ENCODE measurements around the gene ISCA1. TPM values are rescaled to one million over a fixed set of nuclear protein-coding genes. Genes with fewer than 3 reads are reported as not detected.
"Not testable (repeated sequence)": the region's sequence is repeated elsewhere in the genome, so short reads cannot be mapped to it uniquely, and the experiment has no call there.

The ISCA1 gene
- total and polyA plus RNA-seq, 2 donors (not counting 1 experiment from before 2014, with no cell fraction given), result 19.2 to 44.8 TPM

DNA sequence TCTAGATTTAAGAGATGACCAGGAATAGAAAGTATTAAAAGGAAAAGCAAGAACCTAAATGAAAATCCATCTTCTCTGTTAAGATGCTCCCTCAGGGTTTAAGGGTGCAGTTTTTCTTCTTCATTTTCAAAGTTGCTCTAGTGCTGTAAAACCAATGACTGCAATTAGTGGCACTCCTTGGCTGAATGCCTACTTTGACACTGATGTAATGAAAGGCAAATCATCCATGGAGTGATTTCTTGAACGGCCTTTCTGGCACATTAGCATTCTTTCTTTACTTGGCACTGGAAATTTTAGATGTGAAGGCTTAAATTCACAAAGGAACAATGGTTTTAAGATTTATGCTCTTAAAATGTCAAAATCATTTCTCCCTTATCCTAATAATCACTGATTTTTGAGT is 19.3 kb upstream of the ISCA1 start:
- Histone ChIP-seq H3K9ac (ENCODE audit: insufficient read depth, low read length) (no peak overlapping the region), H3K27ac (ENCODE audit: insufficient read depth, low read length) (no peak overlapping the region), H4K20me1 (ENCODE audit: control insufficient read depth, extremely low read depth, insufficient read depth, low read length) (no peaks in the 10 kb centered on the region), H3K9me3 (ENCODE audit: control insufficient read depth, insufficient read depth, low read depth, low read length) (no peaks in the 10 kb centered on the region), H3K4me1 (ENCODE audit: control insufficient read depth, extremely low read depth, insufficient read depth, low read length) (no peaks in the 10 kb centered on the region), H2AFZ (ENCODE audit: low read length) (no peak overlapping the region), H3K4me3 (replicated peaks in 1 of 4; ENCODE audit: control extremely low read depth in 1 of 4, insufficient read depth in 1 of 4, low read depth in 3 of 4, low read length in 4 of 4) (no peak overlapping the region), H3K4me2 (ENCODE audit: extremely low read depth, insufficient read depth, low read length) (no peak overlapping the region), H3K36me3 (ENCODE audit: control insufficient read depth, insufficient read depth, low read length) (peaks cover 8% of the 10 kb centered on the region), H3K79me2 (ENCODE audit: control insufficient read depth, insufficient read depth, low read length) (no peaks in the 10 kb centered on the region), H3K27me3 (ENCODE audit: control insufficient read depth, insufficient read depth, low read length) (no peaks in the 10 kb centered on the region)
- no peak for DNase-seq (ENCODE audit: low read depth in 2 of 2)
- TF ChIP-seq EZH2 (IDR thresholded peaks at IDR 0.05; ENCODE audit: low read length, missing control alignments), result no peak
- TF ChIP-seq, protein P1, sequence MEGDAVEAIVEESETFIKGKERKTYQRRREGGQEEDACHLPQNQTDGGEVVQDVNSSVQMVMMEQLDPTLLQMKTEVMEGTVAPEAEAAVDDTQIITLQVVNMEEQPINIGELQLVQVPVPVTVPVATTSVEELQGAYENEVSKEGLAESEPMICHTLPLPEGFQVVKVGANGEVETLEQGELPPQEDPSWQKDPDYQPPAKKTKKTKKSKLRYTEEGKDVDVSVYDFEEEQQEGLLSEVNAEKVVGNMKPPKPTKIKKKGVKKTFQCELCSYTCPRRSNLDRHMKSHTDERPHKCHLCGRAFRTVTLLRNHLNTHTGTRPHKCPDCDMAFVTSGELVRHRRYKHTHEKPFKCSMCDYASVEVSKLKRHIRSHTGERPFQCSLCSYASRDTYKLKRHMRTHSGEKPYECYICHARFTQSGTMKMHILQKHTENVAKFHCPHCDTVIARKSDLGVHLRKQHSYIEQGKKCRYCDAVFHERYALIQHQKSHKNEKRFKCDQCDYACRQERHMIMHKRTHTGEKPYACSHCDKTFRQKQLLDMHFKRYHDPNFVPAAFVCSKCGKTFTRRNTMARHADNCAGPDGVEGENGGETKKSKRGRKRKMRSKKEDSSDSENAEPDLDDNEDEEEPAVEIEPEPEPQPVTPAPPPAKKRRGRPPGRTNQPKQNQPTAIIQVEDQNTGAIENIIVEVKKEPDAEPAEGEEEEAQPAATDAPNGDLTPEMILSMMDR (conservative IDR thresholded peaks at IDR 0.05 in 1 of 2, IDR thresholded peaks at IDR 0.05 in 1 of 2; ENCODE audit: low read depth in 1 of 2, low read length in 2 of 2), result no peak

DNA sequence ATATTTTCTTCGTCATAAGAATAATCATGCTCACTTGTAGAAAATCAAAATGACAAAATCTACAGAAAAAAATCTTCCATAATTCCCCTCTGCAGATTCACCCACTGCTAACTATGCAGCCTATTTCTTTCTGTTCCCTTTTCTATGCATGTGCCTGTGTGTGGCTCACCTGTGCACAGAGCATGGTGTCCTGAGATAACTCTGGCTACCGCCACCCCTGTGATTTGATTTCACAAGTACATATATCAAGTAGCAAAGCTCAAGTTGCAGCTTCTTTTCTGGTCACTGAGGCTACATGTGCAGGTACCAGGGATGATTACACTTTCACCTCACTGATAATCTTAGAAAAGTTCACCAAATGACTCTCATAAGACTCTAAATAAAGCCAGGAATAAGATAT is 18.4 kb upstream of the ISCA1 start:
- Histone ChIP-seq H3K4me1 (ENCODE audit: control insufficient read depth, extremely low read depth, insufficient read depth, low read length) (no peaks in the 10 kb centered on the region), H2AFZ (ENCODE audit: low read length) (no peak overlapping the region), H3K4me3 (replicated peaks in 1 of 4; ENCODE audit: control extremely low read depth in 1 of 4, insufficient read depth in 1 of 4, low read depth in 3 of 4, low read length in 4 of 4) (no peak overlapping the region), H3K9ac (ENCODE audit: insufficient read depth, low read length) (no peak overlapping the region), H4K20me1 (ENCODE audit: control insufficient read depth, extremely low read depth, insufficient read depth, low read length) (no peaks in the 10 kb centered on the region), H3K4me2 (ENCODE audit: extremely low read depth, insufficient read depth, low read length) (no peak overlapping the region), H3K27me3 (ENCODE audit: control insufficient read depth, insufficient read depth, low read length) (no peaks in the 10 kb centered on the region), H3K9me3 (ENCODE audit: control insufficient read depth, insufficient read depth, low read depth, low read length) (no peaks in the 10 kb centered on the region), H3K27ac (ENCODE audit: insufficient read depth, low read length) (no peak overlapping the region), H3K36me3 (ENCODE audit: control insufficient read depth, insufficient read depth, low read length) (peaks cover 9% of the 10 kb centered on the region), H3K79me2 (ENCODE audit: control insufficient read depth, insufficient read depth, low read length) (no peaks in the 10 kb centered on the region)
- no peak for TF ChIP-seq EZH2 (IDR thresholded peaks at IDR 0.05; ENCODE audit: low read length, missing control alignments)
- TF ChIP-seq, protein P1 (conservative IDR thresholded peaks at IDR 0.05 in 1 of 2, IDR thresholded peaks at IDR 0.05 in 1 of 2; ENCODE audit: low read depth in 1 of 2, low read length in 2 of 2), result no peak
- DNase-seq (ENCODE audit: low read depth in 2 of 2), result no peak

DNA sequence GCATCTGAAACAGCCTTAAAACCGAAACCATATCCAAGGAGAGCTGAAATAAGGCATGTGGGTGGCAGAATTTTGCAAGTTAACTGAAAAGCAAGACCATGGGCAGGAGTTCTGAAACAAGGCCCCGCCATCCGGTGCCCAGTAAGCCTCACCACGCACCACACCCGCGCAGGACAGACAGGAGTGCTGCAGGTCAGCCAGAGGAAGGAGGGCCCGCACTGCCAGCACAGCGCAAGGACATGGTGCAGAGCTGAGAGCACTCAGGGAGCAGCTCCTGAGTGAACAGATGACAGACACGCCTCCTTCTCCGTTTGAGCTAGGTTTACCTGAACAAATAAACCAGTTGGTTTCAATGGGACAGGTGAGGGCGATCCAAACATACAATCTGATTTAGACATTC is 16.5 kb upstream of the ISCA1 start:
- no peak overlapping the region for H3K4me3 ChIP-seq (replicated peaks in 1 of 4; ENCODE audit: control extremely low read depth in 1 of 4, insufficient read depth in 1 of 4, low read depth in 3 of 4, low read length in 4 of 4)
- no peak for DNase-seq (ENCODE audit: low read depth in 2 of 2)
- no peak overlapping the region for H3K27ac ChIP-seq (ENCODE audit: insufficient read depth, low read length)
- H3K79me2 ChIP-seq (ENCODE audit: control insufficient read depth, insufficient read depth, low read length), result no peaks in the 10 kb centered on the region
- H3K4me2 ChIP-seq (ENCODE audit: extremely low read depth, insufficient read depth, low read length), result no peak overlapping the region
- no peak overlapping the region for H2AFZ ChIP-seq (ENCODE audit: low read length)
- H4K20me1 ChIP-seq (ENCODE audit: control insufficient read depth, extremely low read depth, insufficient read depth, low read length), result no peaks in the 10 kb centered on the region
- TF ChIP-seq, protein P1 (conservative IDR thresholded peaks at IDR 0.05 in 1 of 2, IDR thresholded peaks at IDR 0.05 in 1 of 2; ENCODE audit: low read depth in 1 of 2, low read length in 2 of 2), result no peak
- TF ChIP-seq EZH2 (IDR thresholded peaks at IDR 0.05; ENCODE audit: low read length, missing control alignments), result no peak
- H3K9me3 ChIP-seq (ENCODE audit: control insufficient read depth, insufficient read depth, low read depth, low read length), result no peaks in the 10 kb centered on the region
- no peaks in the 10 kb centered on the region for H3K27me3 ChIP-seq (ENCODE audit: control insufficient read depth, insufficient read depth, low read length)
- no peak overlapping the region for H3K9ac ChIP-seq (ENCODE audit: insufficient read depth, low read length)
- peaks cover 9% of the 10 kb centered on the region for H3K36me3 ChIP-seq (ENCODE audit: control insufficient read depth, insufficient read depth, low read length)
- H3K4me1 ChIP-seq (ENCODE audit: control insufficient read depth, extremely low read depth, insufficient read depth, low read length), result no peaks in the 10 kb centered on the region

DNA sequence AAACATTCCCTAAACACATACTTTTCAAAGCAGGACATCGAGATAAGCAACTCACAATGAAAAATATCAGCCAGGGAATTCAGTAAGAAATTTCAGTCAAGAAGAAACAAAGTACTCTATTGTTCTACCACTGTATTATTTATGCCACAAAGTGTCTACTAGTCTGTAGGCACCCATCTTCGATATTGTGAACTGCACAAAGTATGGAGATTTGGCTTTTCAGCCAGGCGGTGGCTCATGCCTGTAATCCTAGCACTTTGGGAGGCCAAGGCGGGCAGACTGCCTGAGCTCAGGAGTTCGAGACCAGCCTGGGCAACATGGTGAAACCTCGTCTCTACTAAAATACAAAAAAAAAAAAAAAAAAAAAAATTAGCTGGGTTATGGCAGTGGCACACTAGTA is 8.0 kb upstream of the ISCA1 start:
- H3K4me1 ChIP-seq (ENCODE audit: control insufficient read depth, extremely low read depth, insufficient read depth, low read length); H3K27ac ChIP-seq (ENCODE audit: insufficient read depth, low read length); H3K9ac ChIP-seq (ENCODE audit: insufficient read depth, low read length); H3K79me2 ChIP-seq (ENCODE audit: control insufficient read depth, insufficient read depth, low read length); H3K4me2 ChIP-seq (ENCODE audit: extremely low read depth, insufficient read depth, low read length); H3K27me3 ChIP-seq (ENCODE audit: control insufficient read depth, insufficient read depth, low read length); H3K36me3 ChIP-seq (ENCODE audit: control insufficient read depth, insufficient read depth, low read length); H3K9me3 ChIP-seq (ENCODE audit: control insufficient read depth, insufficient read depth, low read depth, low read length); H4K20me1 ChIP-seq (ENCODE audit: control insufficient read depth, extremely low read depth, insufficient read depth, low read length); H3K4me3 ChIP-seq (replicated peaks in 1 of 4; ENCODE audit: control extremely low read depth in 1 of 4, insufficient read depth in 1 of 4, low read depth in 3 of 4, low read length in 4 of 4); H2AFZ ChIP-seq (ENCODE audit: low read length); DNase-seq (ENCODE audit: low read depth in 2 of 2): not testable (repeated sequence)

Data from fibroblast of lung (primary cell).